HEK293 (cell line): Measurements from ENCODE around the gene OR5P2.

ENCODE experiments used
- CTCF ChIA-PET: fragments of 350-600 bp; formaldehyde crosslinking; extraction: SDS; loops from one replicate; lab custom pipeline; 2021; ENCODE audit warnings: antibody characterized with exemption; lab: Yijun Ruan, JAX
- POLR2A ChIA-PET: fragments of 300-600 bp; formaldehyde crosslinking; extraction: SDS; loops from one replicate; lab custom pipeline; 2020; ENCODE audit warnings: antibody characterized with exemption, inconsistent platforms; lab: Yijun Ruan, JAX
- H3K27ac ChIP-seq: fragments of 200-500 bp; sonication (Bioruptor generic); 2 replicates; pipeline ENCODE4 v1.5.1; 2014; ENCODE audit warnings: low read depth, low read length, control low read depth, inconsistent platforms; ENCODE audit errors: extremely low read depth
- H3K36me3 ChIP-seq, 2 experiments: fragments of 200-500 bp in 1 of 2; sonication (Bioruptor generic) in 1 of 2; 1 replicate in 1 of 2; 2 replicates in 1 of 2; pipeline ENCODE4 v1.5.1; 2014 to 2017; ENCODE audit warnings: inconsistent platforms in 2 of 2, low read length in 2 of 2; ENCODE audit not compliant: control insufficient read depth in 2 of 2, insufficient read depth in 1 of 2
- H3K4me1 ChIP-seq: fragments of 200-500 bp; sonication (Bioruptor generic); 2 replicates; pipeline ENCODE4 v1.5.1; 2014; ENCODE audit warnings: mild to moderate bottlenecking, low read length, inconsistent platforms; ENCODE audit not compliant: control insufficient read depth, insufficient read depth
- H3K4me3 ChIP-seq: 2 replicates; pipeline ENCODE4 v1.5.1; 2011; ENCODE audit warnings: low read depth, mild to moderate bottlenecking, control low read depth, low read length, moderate library complexity
- H3K9me3 ChIP-seq: fragments of 200-500 bp; sonication (Bioruptor generic); 2 replicates; pipeline ENCODE4 v1.5.1; 2014; ENCODE audit warnings: low read depth, low read length, inconsistent platforms; ENCODE audit not compliant: control insufficient read depth, insufficient read depth
- EGR2 ChIP-seq: fragments of 450-650 bp; formaldehyde crosslinking; IDR thresholded peaks from 2 replicates; pipeline ENCODE4 v1.5.1; 2016; ENCODE audit warnings: low read depth, missing biosample characterization, missing genetic modification characterization
- ELK4 ChIP-seq: IDR thresholded peaks from 2 replicates; pipeline ENCODE4 v1.6.1; 2011; ENCODE audit warnings: mild to moderate bottlenecking, low read depth, low read length, borderline replicate concordance
- HOXC10 ChIP-seq: sonication (generic); formaldehyde crosslinking; IDR thresholded peaks from 2 replicates; pipeline ENCODE4 v1.8.1; 2023; ENCODE audit warnings: mild to moderate bottlenecking, missing genetic modification reagents
- KLF7 ChIP-seq: fragments of 450-650 bp; formaldehyde crosslinking; IDR thresholded peaks from 2 replicates; pipeline ENCODE4 v1.5.1; 2016; ENCODE audit warnings: missing biosample characterization, missing genetic modification characterization, borderline replicate concordance
- OSR2 ChIP-seq: fragments of 450-650 bp; formaldehyde crosslinking; IDR thresholded peaks from 2 replicates; pipeline ENCODE4 v1.5.1; 2016; ENCODE audit warnings: missing biosample characterization, missing genetic modification characterization
- REPIN1 ChIP-seq: fragments of 450-650 bp; formaldehyde crosslinking; IDR thresholded peaks from 2 replicates; pipeline ENCODE4 v1.5.1; 2017; ENCODE audit warnings: missing biosample characterization, missing genetic modification characterization, low read depth
- SALL2 ChIP-seq: fragments of 450-650 bp; formaldehyde crosslinking; IDR thresholded peaks from 2 replicates; pipeline ENCODE4 v1.5.0; 2017; ENCODE audit warnings: missing biosample characterization, mild to moderate bottlenecking, missing genetic modification characterization, borderline replicate concordance
- SP2 ChIP-seq: fragments of 450-650 bp; formaldehyde crosslinking; IDR thresholded peaks from 2 replicates; pipeline ENCODE4 v1.5.1; 2016; ENCODE audit warnings: missing biosample characterization, missing genetic modification characterization
- ZBTB20 ChIP-seq: fragments of 450-650 bp; formaldehyde crosslinking; IDR thresholded peaks from 2 replicates; pipeline ENCODE4 v1.5.1; 2016; ENCODE audit warnings: missing biosample characterization, missing genetic modification characterization
- ZFHX2 ChIP-seq: fragments of 450-650 bp; formaldehyde crosslinking; conservative IDR thresholded peaks from 2 replicates; pipeline ENCODE4 v1.5.1; 2016; ENCODE audit warnings: missing biosample characterization, missing genetic modification characterization
- ZNF2 ChIP-seq: fragments of 450-650 bp; formaldehyde crosslinking; IDR thresholded peaks from 2 replicates; pipeline ENCODE4 v1.5.1; 2016; ENCODE audit warnings: missing biosample characterization, missing genetic modification characterization
- ZNF221 ChIP-seq: fragments of 450-650 bp; formaldehyde crosslinking; IDR thresholded peaks from 2 replicates; pipeline ENCODE4 v1.5.1; 2017; ENCODE audit warnings: missing biosample characterization, missing genetic modification characterization, borderline replicate concordance
- ZNF223 ChIP-seq: fragments of 450-650 bp; formaldehyde crosslinking; IDR thresholded peaks from 2 replicates; pipeline ENCODE4 v1.5.1; 2016; ENCODE audit warnings: missing biosample characterization, missing genetic modification characterization
- ZNF324 ChIP-seq: fragments of 450-650 bp; formaldehyde crosslinking; IDR thresholded peaks from 2 replicates; pipeline ENCODE4 v1.5.1; 2016; ENCODE audit warnings: missing biosample characterization, missing genetic modification characterization
- ZNF423 ChIP-seq: fragments of 450-650 bp; formaldehyde crosslinking; IDR thresholded peaks from 2 replicates; pipeline ENCODE4 v1.5.1; 2016; ENCODE audit warnings: missing biosample characterization, missing genetic modification characterization
- ZNF449 ChIP-seq: fragments of 450-650 bp; formaldehyde crosslinking; IDR thresholded peaks from 2 replicates; pipeline ENCODE4 v1.5.1; 2017; ENCODE audit warnings: missing biosample characterization, mild to moderate bottlenecking, missing genetic modification characterization, moderate library complexity
- ZNF501 ChIP-seq: fragments of 450-650 bp; formaldehyde crosslinking; IDR thresholded peaks from 2 replicates; pipeline ENCODE4 v1.5.1; 2016; ENCODE audit warnings: missing biosample characterization, missing genetic modification characterization
- ZNF513 ChIP-seq: fragments of 450-650 bp; IDR thresholded peaks from 2 replicates; pipeline ENCODE4 v1.5.1; 2018; ENCODE audit warnings: missing biosample characterization, missing genetic modification characterization
- ZNF514 ChIP-seq: fragments of 450-650 bp; formaldehyde crosslinking; IDR thresholded peaks from 2 replicates; pipeline ENCODE4 v1.5.1; 2016; ENCODE audit warnings: missing biosample characterization, missing genetic modification characterization
- ZNF521 ChIP-seq: fragments of 450-650 bp; formaldehyde crosslinking; IDR thresholded peaks from 2 replicates; pipeline ENCODE4 v1.5.1; 2017; ENCODE audit warnings: missing biosample characterization, mild to moderate bottlenecking, missing genetic modification characterization
- ZNF785 ChIP-seq: fragments of 450-650 bp; formaldehyde crosslinking; IDR thresholded peaks from 2 replicates; pipeline ENCODE4 v1.5.1; 2016; ENCODE audit warnings: missing biosample characterization, missing genetic modification characterization
- TF ChIP-seq, protein P1 (sequence below): fragments of 450-650 bp; formaldehyde crosslinking; IDR thresholded peaks from 2 replicates; pipeline ENCODE4 v1.5.0; 2017; ENCODE audit warnings: missing biosample characterization, missing genetic modification characterization, borderline replicate concordance

Gene OR5P2

DNA sequence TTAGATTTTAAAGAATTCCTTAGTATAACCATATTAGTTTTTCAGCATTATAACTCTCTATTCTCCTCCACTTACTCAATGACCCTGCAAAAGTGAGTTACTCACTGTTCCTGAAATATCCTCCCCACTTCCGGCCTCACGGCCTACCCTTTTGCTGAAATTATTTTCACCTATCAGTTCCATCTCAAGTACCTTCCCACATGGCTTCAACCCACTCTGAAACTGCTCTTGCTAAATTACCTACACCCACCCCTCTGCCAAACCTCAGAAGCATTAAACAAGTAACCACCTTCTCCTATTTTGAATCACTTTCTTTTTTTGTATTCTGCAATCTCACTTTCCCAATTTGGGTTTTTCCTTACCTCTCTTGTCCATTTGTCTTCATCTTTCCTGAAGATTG is 37.7 kb downstream of the OR5P2 start:
- no peak for TF ChIP-seq ZNF449 (tag by site-specific recombination)
- TF ChIP-seq ZNF513 (tag by site-specific recombination): no peak
- TF ChIP-seq ZNF514 (tag by site-specific recombination): no peak
- no peak for TF ChIP-seq ZNF501 (tag by site-specific recombination)
- TF ChIP-seq ZNF521 (tag by site-specific recombination): no peak
- TF ChIP-seq HOXC10: no peak
- no peak for TF ChIP-seq ZNF2
- TF ChIP-seq ZNF223: no peak
- TF ChIP-seq ZFHX2: peak; percentile 52
- TF ChIP-seq, protein P1, sequence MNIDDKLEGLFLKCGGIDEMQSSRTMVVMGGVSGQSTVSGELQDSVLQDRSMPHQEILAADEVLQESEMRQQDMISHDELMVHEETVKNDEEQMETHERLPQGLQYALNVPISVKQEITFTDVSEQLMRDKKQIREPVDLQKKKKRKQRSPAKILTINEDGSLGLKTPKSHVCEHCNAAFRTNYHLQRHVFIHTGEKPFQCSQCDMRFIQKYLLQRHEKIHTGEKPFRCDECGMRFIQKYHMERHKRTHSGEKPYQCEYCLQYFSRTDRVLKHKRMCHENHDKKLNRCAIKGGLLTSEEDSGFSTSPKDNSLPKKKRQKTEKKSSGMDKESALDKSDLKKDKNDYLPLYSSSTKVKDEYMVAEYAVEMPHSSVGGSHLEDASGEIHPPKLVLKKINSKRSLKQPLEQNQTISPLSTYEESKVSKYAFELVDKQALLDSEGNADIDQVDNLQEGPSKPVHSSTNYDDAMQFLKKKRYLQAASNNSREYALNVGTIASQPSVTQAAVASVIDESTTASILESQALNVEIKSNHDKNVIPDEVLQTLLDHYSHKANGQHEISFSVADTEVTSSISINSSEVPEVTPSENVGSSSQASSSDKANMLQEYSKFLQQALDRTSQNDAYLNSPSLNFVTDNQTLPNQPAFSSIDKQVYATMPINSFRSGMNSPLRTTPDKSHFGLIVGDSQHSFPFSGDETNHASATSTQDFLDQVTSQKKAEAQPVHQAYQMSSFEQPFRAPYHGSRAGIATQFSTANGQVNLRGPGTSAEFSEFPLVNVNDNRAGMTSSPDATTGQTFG (tag by site-specific recombination): no peak
- peak; percentile 81 for TF ChIP-seq EGR2
- TF ChIP-seq OSR2: no peak
- ChIA-PET CTCF (no interaction called here), POLR2A (no interaction called here)
- no peak overlapping the region for H3K27ac ChIP-seq
- H3K36me3 ChIP-seq: no peaks in the 10 kb centered on the region
- H3K4me1 ChIP-seq: no peaks in the 10 kb centered on the region
- no peaks in the 10 kb centered on the region for H3K9me3 ChIP-seq
- H3K4me3 ChIP-seq: no peak overlapping the region

- Histone ChIP-seq H3K4me1 (no peaks in the 10 kb centered on the region), H3K36me3 (no peaks in the 10 kb centered on the region), H3K9me3 (no peaks in the 10 kb centered on the region), H3K4me3 (no peak overlapping the region), H3K27ac (no peak overlapping the region)
- ChIA-PET POLR2A (no interaction called here), CTCF (no interaction called here)
- no peak for TF ChIP-seq ELK4
- no peak for TF ChIP-seq ZNF324
- TF ChIP-seq SALL2 (tag by site-specific recombination): no peak
- TF ChIP-seq ZNF521 (tag by site-specific recombination): no peak
- no peak for TF ChIP-seq ZNF221 (tag by site-specific recombination)
- no peak for TF ChIP-seq ZNF223
- TF ChIP-seq KLF7 (tag by site-specific recombination): no peak
- TF ChIP-seq REPIN1 (tag by site-specific recombination): no peak
- no peak for TF ChIP-seq ZNF423 (tag by site-specific recombination)
- TF ChIP-seq ZBTB20 (tag by site-specific recombination): no peak
- TF ChIP-seq ZNF785 (tag by site-specific recombination): no peak
- TF ChIP-seq SP2 (tag by site-specific recombination): no peak
These were observed 47.3 kb downstream of the OR5P2 start for GRCh38 chr11:7749456-7749855.
